Thoracic aorta (tissue), 2 donors: ENCODE results near the gene MIER3. TPM values are rescaled to one million over a fixed set of nuclear protein-coding genes. Genes with fewer than 3 reads are reported as not detected.

Experiments used
- ATAC-seq: fragments of 150-250 bp; one replicate; pipeline ENCODE4 v1.8.0; 2017; ENCODE audit warnings: low read depth; ENCODE audit not compliant: insufficient number of reproducible peaks, low FRiP score
- DNase-seq: peaks from one replicate; pipeline ENCODE4 v3.0.0-alpha.2; 2020; ENCODE audit warnings: low spot score
- H3K27ac ChIP-seq, 2 donors: fragments of 200-600 bp; sonication (generic); 1 replicate in 1 of 2; 2 replicates in 1 of 2; pipeline ENCODE4 v1.5.1; 2016; ENCODE audit warnings: mild to moderate bottlenecking in 2 of 2, moderate library complexity in 2 of 2
- H3K27me3 ChIP-seq: fragments of 200-600 bp; sonication (generic); replicated peaks from 2 replicates; pipeline ENCODE4 v1.6.0; 2016; ENCODE audit warnings: mild to moderate bottlenecking; ENCODE audit not compliant: insufficient read depth
- H3K36me3 ChIP-seq: fragments of 200-600 bp; sonication (generic); one replicate; pipeline ENCODE4 v1.5.1; 2016
- H3K4me1 ChIP-seq, 2 donors: fragments of 200-600 bp; sonication (generic); 1 replicate in 1 of 2; 2 replicates in 1 of 2; pipeline versions ENCODE4 v1.5.1 to v1.6.0; 2016; ENCODE audit warnings: low read depth in 2 of 2, mild to moderate bottlenecking in 1 of 2; ENCODE audit not compliant: control insufficient read depth in 1 of 2
- H3K4me3 ChIP-seq: fragments of 200-600 bp; sonication (generic); 2 replicates; pipeline ENCODE4 v1.5.1; 2016; ENCODE audit warnings: mild to moderate bottlenecking
- H3K9me3 ChIP-seq: fragments of 200-600 bp; sonication (generic); 2 replicates; pipeline ENCODE4 v1.5.1; 2016
- CTCF ChIP-seq: fragments of 200-600 bp; sonication (generic); IDR thresholded peaks from one replicate; pipeline ENCODE4 v1.5.1; 2019; ENCODE audit warnings: antibody characterized with exemption
- total RNA-seq, 2 donors: library from RNA; depleted of rRNA; stranded (reverse); fragments of >200 nt; gene quantifications; one replicate each; pipeline versions ENCODE4 v1.1.0 to v1.2.3, GENCODE V29; 2016

MIER3 gene
- total RNA-seq, 2 donors from 2014 or later = 15.4 to 39.4 TPM

DNA sequence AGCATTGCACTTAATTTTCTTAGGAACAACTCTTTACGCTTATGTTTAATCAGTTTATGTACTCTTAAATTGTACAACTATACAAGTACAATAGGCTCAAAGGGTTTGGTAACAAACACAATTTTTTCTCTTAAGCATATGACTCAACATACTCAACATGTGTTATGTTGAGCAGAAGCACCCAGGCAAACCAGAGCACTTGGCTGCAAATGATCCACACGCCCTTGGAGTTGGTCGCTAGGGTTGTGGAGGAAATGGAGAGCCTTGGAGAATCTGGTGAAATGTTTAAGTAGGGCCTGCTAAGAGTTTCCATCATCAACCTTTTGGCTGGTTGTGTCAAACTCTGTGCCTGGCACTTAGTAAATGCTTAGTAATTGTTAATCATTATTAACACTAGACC is 25.1 kb upstream of the MIER3 start:
- H3K27me3 ChIP-seq = no peaks in the 10 kb centered on the region
- no peaks in the 10 kb centered on the region for H3K36me3 ChIP-seq
- no peaks in the 10 kb centered on the region for H3K4me1 ChIP-seq
- no peak overlapping the region for H3K27ac ChIP-seq
- TF ChIP-seq CTCF = no peak
- H3K9me3 ChIP-seq = no peaks in the 10 kb centered on the region
- H3K4me3 ChIP-seq = no peak overlapping the region
- no peak for ATAC-seq
- no peak for DNase-seq

GRCh38 chr5:56974241-56974640 is 22.3 kb upstream of the MIER3 start:
- Histone ChIP-seq H3K36me3 (no peaks in the 10 kb centered on the region), H3K9me3 (no peaks in the 10 kb centered on the region), H3K4me1 (no peaks in the 10 kb centered on the region), H3K4me3 (no peak overlapping the region), H3K27me3 (no peaks in the 10 kb centered on the region), H3K27ac (no peak overlapping the region)
- TF ChIP-seq CTCF = no peak
- DNase-seq = no peak
- ATAC-seq = no peak

- DNase-seq (no peak), ATAC-seq (no peak)
- Histone ChIP-seq H3K9me3 (no peaks in the 10 kb centered on the region), H3K4me3 (no peak overlapping the region), H3K36me3 (no peaks in the 10 kb centered on the region), H3K27me3 (no peaks in the 10 kb centered on the region), H3K27ac (no peak overlapping the region), H3K4me1 (no peaks in the 10 kb centered on the region)
- TF ChIP-seq CTCF = no peak
Observed at GRCh38 chr5:56973473-56973872, 21.6 kb upstream of the MIER3 start.

DNA sequence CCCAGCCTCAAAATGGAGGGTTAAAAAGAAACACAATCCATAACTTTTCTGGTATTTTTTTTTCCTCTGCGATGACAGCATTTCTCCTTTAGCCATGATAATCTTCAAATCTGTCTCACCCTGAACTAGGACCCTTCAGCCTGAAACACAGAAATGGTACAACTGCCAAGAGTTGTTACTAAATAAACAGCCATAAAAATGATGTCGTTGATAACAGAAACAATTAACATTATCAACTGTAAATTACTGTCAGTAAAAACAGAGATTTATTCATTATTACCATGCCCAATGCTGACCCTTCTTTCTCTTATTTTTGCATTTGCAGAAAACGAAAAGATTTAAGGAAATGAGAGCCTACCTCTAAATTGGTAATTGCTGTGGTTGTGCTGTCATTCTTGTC is 19.4 kb upstream of the MIER3 start:
- DNase-seq (no peak), ATAC-seq (no peak)
- H3K4me1 ChIP-seq = no peaks in the 10 kb centered on the region
- no peak overlapping the region for H3K4me3 ChIP-seq
- TF ChIP-seq CTCF = no peak
- H3K27ac ChIP-seq = no peak overlapping the region
- H3K9me3 ChIP-seq = no peaks in the 10 kb centered on the region
- H3K27me3 ChIP-seq = no peaks in the 10 kb centered on the region
- H3K36me3 ChIP-seq = no peaks in the 10 kb centered on the region

GRCh38 chr5:56964173-56964572 is 12.2 kb upstream of the MIER3 start:
- Histone ChIP-seq H3K27ac (no peak overlapping the region), H3K36me3 (no peaks in the 10 kb centered on the region), H3K4me3 (no peak overlapping the region), H3K4me1 (no peaks in the 10 kb centered on the region), H3K9me3 (no peaks in the 10 kb centered on the region), H3K27me3 (no peaks in the 10 kb centered on the region)
- ATAC-seq (no peak), DNase-seq (no peak)
- no peak for TF ChIP-seq CTCF
